OCI-LY1 (cell line): ENCODE results near the gene PSMA6.

Source experiments
- H2AFZ ChIP-seq: fragments of 200-600 bp; sonication (generic), shearing (Covaris generic); 2 replicates; pipeline ENCODE4 v1.6.0; 2014; ENCODE audit warnings: antibody characterized with exemption, mild to moderate bottlenecking, low read length
- H3F3A ChIP-seq: fragments of 200-600 bp; sonication (generic), shearing (Covaris generic); 2 replicates; pipeline ENCODE4 v1.6.0; 2014; ENCODE audit warnings: mild to moderate bottlenecking, antibody characterized with exemption, low read length, moderate library complexity; ENCODE audit not compliant: insufficient read depth
- H3K27ac ChIP-seq: fragments of 200-600 bp; sonication (generic); 2 replicates; pipeline ENCODE4 v1.5.1; 2014; ENCODE audit warnings: low read length, mixed run types, mild to moderate bottlenecking, low read depth; ENCODE audit not compliant: poor library complexity, severe bottlenecking
- H3K27me3 ChIP-seq: fragments of 200-600 bp; sonication (generic); 2 replicates; pipeline ENCODE4 v1.6.0; 2014; ENCODE audit warnings: antibody characterized with exemption, mild to moderate bottlenecking, low read length, moderate library complexity; ENCODE audit not compliant: insufficient read depth
- H3K36me3 ChIP-seq: fragments of 200-600 bp; sonication (generic); 2 replicates; pipeline ENCODE4 v1.6.1; 2014; ENCODE audit warnings: mild to moderate bottlenecking, antibody characterized with exemption, low read length, moderate library complexity, mixed read lengths; ENCODE audit not compliant: insufficient read depth
- H3K4me1 ChIP-seq: fragments of 200-600 bp; sonication (generic); 2 replicates; pipeline ENCODE4 v1.5.1; 2014; ENCODE audit warnings: mild to moderate bottlenecking, low read length, moderate library complexity; ENCODE audit not compliant: insufficient read depth, severe bottlenecking
- H3K4me2 ChIP-seq: fragments of 200-600 bp; sonication (generic), shearing (Covaris generic); 2 replicates; pipeline ENCODE4 v1.6.1; 2014; ENCODE audit warnings: low read length
- H3K4me3 ChIP-seq: fragments of 200-600 bp; sonication (generic); 2 replicates; pipeline ENCODE4 v1.5.1; 2014; ENCODE audit warnings: low read length, low read depth, mild to moderate bottlenecking, mixed read lengths; ENCODE audit not compliant: poor library complexity, severe bottlenecking
- H3K79me2 ChIP-seq: fragments of 200-600 bp; shearing (Covaris generic); 2 replicates; pipeline ENCODE4 v1.6.1; 2016; ENCODE audit warnings: mixed run types, low read length, mixed read lengths; ENCODE audit not compliant: insufficient read depth
- H3K9ac ChIP-seq: fragments of 200-600 bp; sonication (generic), shearing (Covaris generic); 2 replicates; pipeline ENCODE4 v1.6.1; 2014; ENCODE audit warnings: mild to moderate bottlenecking, low read length, mixed read lengths
- H3K9me2 ChIP-seq: fragments of 200-600 bp; sonication (generic), shearing (Covaris generic); 2 replicates; pipeline ENCODE4 v1.6.1; 2014; ENCODE audit warnings: low read depth, mild to moderate bottlenecking, low read length, mixed read lengths
- H3K9me3 ChIP-seq: fragments of 200-600 bp; shearing (Covaris generic); 2 replicates; pipeline ENCODE4 v1.6.1; 2014; ENCODE audit warnings: low read length, mixed read lengths
- H4K20me1 ChIP-seq: fragments of 200-600 bp; sonication (generic), shearing (Covaris generic); 2 replicates; pipeline ENCODE4 v1.6.0; 2016; ENCODE audit warnings: mild to moderate bottlenecking, low read length; ENCODE audit not compliant: insufficient read depth
- CTCF ChIP-seq: fragments of 200-600 bp; sonication (generic), shearing (Covaris generic); IDR thresholded peaks from 2 replicates; pipeline ENCODE4 v1.5.1; 2017; ENCODE audit warnings: mild to moderate bottlenecking, antibody characterized with exemption, low read length, moderate library complexity, mixed read lengths
- EZH2 ChIP-seq: fragments of 200-600 bp; sonication (generic), shearing (Covaris generic); IDR thresholded peaks from 2 replicates; pipeline ENCODE4 v1.8.0; 2017; ENCODE audit warnings: borderline replicate concordance, mixed run types, mild to moderate bottlenecking, antibody characterized with exemption, low read length, moderate library complexity, mixed read lengths

The PSMA6 gene

GRCh38 chr14:35268946-35269345 is 23.2 kb upstream of the PSMA6 start:
- Histone ChIP-seq H3F3A (no peaks in the 10 kb centered on the region), H3K4me1 (no peaks in the 10 kb centered on the region), H3K9me3 (no peaks in the 10 kb centered on the region), H3K36me3 (peaks cover 21% of the 10 kb centered on the region; the same call in 1 of the 2 replicates), H3K9me2 (no peaks in the 10 kb centered on the region), H3K27me3 (no peaks in the 10 kb centered on the region), H3K79me2 (no peaks in the 10 kb centered on the region), H3K27ac (no peak overlapping the region), H3K4me3 (no peak overlapping the region), H4K20me1 (no peaks in the 10 kb centered on the region), H3K4me2 (no peak overlapping the region), H3K9ac (no peak overlapping the region), H2AFZ (no peak overlapping the region)
- no peak for TF ChIP-seq EZH2
- TF ChIP-seq CTCF = no peak

GRCh38 chr14:35274805-35275204 is 17.4 kb upstream of the PSMA6 start:
- H3K79me2 ChIP-seq = no peaks in the 10 kb centered on the region
- H3K9ac ChIP-seq = no peak overlapping the region
- H3K36me3 ChIP-seq = peaks cover 22% of the 10 kb centered on the region
- no peak overlapping the region for H2AFZ ChIP-seq
- H3F3A ChIP-seq = no peaks in the 10 kb centered on the region
- no peaks in the 10 kb centered on the region for H4K20me1 ChIP-seq
- H3K4me1 ChIP-seq = no peaks in the 10 kb centered on the region
- H3K9me2 ChIP-seq = no peaks in the 10 kb centered on the region
- no peak overlapping the region for H3K4me2 ChIP-seq
- TF ChIP-seq EZH2 (no peak), CTCF (no peak)
- H3K9me3 ChIP-seq = no peaks in the 10 kb centered on the region
- H3K4me3 ChIP-seq = no peak overlapping the region
- no peaks in the 10 kb centered on the region for H3K27me3 ChIP-seq
- H3K27ac ChIP-seq = no peak overlapping the region

GRCh38 chr14:35277179-35277578 is 15.0 kb upstream of the PSMA6 start:
- peaks cover 17% of the 10 kb centered on the region for H3K36me3 ChIP-seq
- H3K4me1 ChIP-seq = peaks cover 6% of the 10 kb centered on the region
- H3K9me3 ChIP-seq = no peaks in the 10 kb centered on the region
- no peaks in the 10 kb centered on the region for H3K9me2 ChIP-seq
- H3K9ac ChIP-seq = no peak overlapping the region
- H2AFZ ChIP-seq = no peak overlapping the region
- H3F3A ChIP-seq = no peaks in the 10 kb centered on the region
- TF ChIP-seq EZH2 = no peak
- no peak for TF ChIP-seq CTCF
- no peaks in the 10 kb centered on the region for H3K79me2 ChIP-seq
- no peak overlapping the region for H3K4me2 ChIP-seq
- no peak overlapping the region for H3K4me3 ChIP-seq
- H3K27ac ChIP-seq = no peak overlapping the region
- H3K27me3 ChIP-seq = no peaks in the 10 kb centered on the region
- no peaks in the 10 kb centered on the region for H4K20me1 ChIP-seq
